AG04449 (cell line): Measurements from ENCODE around the gene MAT2A.

ENCODE experiments used
- CTCF ChIA-PET: fragments of 350-600 bp; formaldehyde crosslinking; extraction: SDS; loops from one replicate; lab custom pipeline; 2021; ENCODE audit warnings: antibody characterized with exemption; lab: Yijun Ruan, JAX
- POLR2A ChIA-PET: fragments of 400-600, 350-600 bp; formaldehyde crosslinking; extraction: SDS; loops from one replicate; lab custom pipeline; 2020; ENCODE audit warnings: antibody characterized with exemption, inconsistent platforms; lab: Yijun Ruan, JAX
- DNase-seq: peaks from one replicate; pipeline ENCODE4 v3.0.0-alpha.2; 2010; ENCODE audit warnings: low read depth, low spot score
- H3K4me3 ChIP-seq: 2 replicates; pipeline ENCODE4 v1.5.1; 2011; ENCODE audit warnings: low read depth, mild to moderate bottlenecking, control low read depth, low read length
- CTCF ChIP-seq: IDR thresholded peaks from one replicate; pipeline ENCODE4 v1.5.1; 2011; ENCODE audit warnings: mild to moderate bottlenecking, moderate library complexity, low read length, control low read depth, inconsistent platforms; ENCODE audit not compliant: insufficient read depth; ENCODE audit errors: missing control alignments

The MAT2A gene

GRCh38 chr2:85537600-85538506 lies 1.1 kb upstream of the MAT2A start:
- POLR2A ChIA-PET: interaction anchor here (0.7 to 5.7 kb wide), 31 partner anchors 8 to 210 kb away, joined by 3 to 103 read pairs (median 8); partner anchors contain the start of genes ELMOD3, GGCX, RETSAT and RNF181
- CTCF ChIA-PET: interaction anchor here (0.7 to 30.0 kb wide), 13 partner anchors 14 to 470 kb away, joined by 3 to 922 read pairs (median 3); partner anchors contain the start of genes ELMOD3, RETSAT and SH2D6
- no peak for TF ChIP-seq CTCF
- no peak for DNase-seq
- H3K4me3 ChIP-seq: peak overlapping the region; percentile 99

- CTCF ChIA-PET: interaction anchor here (0.8 to 30.0 kb wide), 11 partner anchors 9 to 471 kb away, joined by 3 to 922 read pairs (median 4); partner anchors contain the start of gene SH2D6
- DNase-seq: no peak
- no peak for TF ChIP-seq CTCF
- peak overlapping the region; percentile 99 for H3K4me3 ChIP-seq
- POLR2A ChIA-PET: interaction anchor here (0.6 to 5.7 kb wide), 42 partner anchors 9 to 212 kb away, joined by 3 to 103 read pairs (median 6); partner anchors contain the start of genes C2orf68, ELMOD3, GGCX and RETSAT
These were observed 579 bp downstream of the MAT2A start for GRCh38 chr2:85539361-85540132.

GRCh38 chr2:85540133-85540648 lies 1.2 kb downstream of the MAT2A start:
- ChIA-PET POLR2A (interaction anchor here (0.6 to 5.7 kb wide), 20 partner anchors 9 to 186 kb away, joined by 3 to 103 read pairs (median 19); partner anchors contain the start of genes ELMOD3, GGCX, RETSAT and RNF181), CTCF (interaction anchor here (0.8 to 30.0 kb wide), 4 partner anchors 11 to 107 kb away, joined by 3 to 922 read pairs (median 54); partner anchors contain the start of gene SH2D6)
- DNase-seq: no peak
- H3K4me3 ChIP-seq: peak overlapping the region; percentile 99
- TF ChIP-seq CTCF: no peak

GRCh38 chr2:85541262-85541661 lies 2.3 kb downstream of the MAT2A start:
- TF ChIP-seq CTCF: no peak
- POLR2A ChIA-PET: interaction anchor here (3.2 to 5.7 kb wide), 8 partner anchors 8 to 187 kb away, joined by 27 to 103 read pairs (median 47); partner anchors contain the start of genes ELMOD3, RETSAT and SH2D6
- peak overlapping the region; percentile 99 for H3K4me3 ChIP-seq
- no peak for DNase-seq
- CTCF ChIA-PET: interaction anchor here (8.6 to 30.0 kb wide), 2 partner anchors 10 to 108 kb away, joined by 104 to 922 read pairs; partner anchors contain the start of gene SH2D6

- DNase-seq: no peak
- POLR2A ChIA-PET: interaction anchor here (1.1 to 5.7 kb wide), 5 partner anchors 7 to 177 kb away, joined by 3 to 103 read pairs (median 47); partner anchors contain the start of gene SH2D6
- CTCF ChIA-PET: interaction anchor here (8.6 to 30.0 kb wide), 2 partner anchors 10 to 109 kb away, joined by 104 to 922 read pairs; partner anchors contain the start of gene SH2D6
- TF ChIP-seq CTCF: no peak
- peak overlapping the region; percentile 99 for H3K4me3 ChIP-seq
These were observed 2.9 kb downstream of the MAT2A start for GRCh38 chr2:85541753-85542457.
